HepG2 (cell line): ENCODE data around the gene SPACDR. TPM values are rescaled to one million over a fixed set of nuclear protein-coding genes. Genes with fewer than 3 reads are reported as not detected.

Source experiments
- BRCA1 ChIP-seq: sonication (generic); formaldehyde crosslinking; IDR thresholded peaks from 2 replicates; pipeline ENCODE4 v1.4.0; 2020; ENCODE audit warnings: missing genetic modification reagents
- EHMT2 ChIP-seq: fragments of 200-600 bp; sonication (generic); IDR thresholded peaks from 2 replicates; pipeline ENCODE4 v1.7.0; 2017; ENCODE audit warnings: antibody characterized with exemption, low read depth, low read length, borderline replicate concordance
- PAXIP1 ChIP-seq: sonication (generic); formaldehyde crosslinking; conservative IDR thresholded peaks from 2 replicates; pipeline ENCODE4 v1.4.0; 2020; ENCODE audit warnings: mild to moderate bottlenecking, missing genetic modification reagents, moderate library complexity
- POGK ChIP-seq: sonication (generic); formaldehyde crosslinking; conservative IDR thresholded peaks from 2 replicates; pipeline ENCODE4 v1.8.0; 2022; ENCODE audit warnings: mild to moderate bottlenecking, moderate library complexity, missing genetic modification reagents
- PTBP1 ChIP-seq: fragments of 200-400 bp; formaldehyde crosslinking; IDR thresholded peaks from 2 replicates; pipeline ENCODE4 v1.6.1; 2018; ENCODE audit warnings: low read length, low read depth; ENCODE audit not compliant: poor library complexity, severe bottlenecking
- THYN1 ChIP-seq: sonication (generic); formaldehyde crosslinking; IDR thresholded peaks from 2 replicates; pipeline ENCODE4 v1.8.1; 2023; ENCODE audit warnings: low read depth, mild to moderate bottlenecking, moderate library complexity, missing genetic modification reagents, borderline replicate concordance
- ZFP62 ChIP-seq: sonication (generic); formaldehyde crosslinking; IDR thresholded peaks from 2 replicates; pipeline ENCODE4 v1.4.0; 2020; ENCODE audit warnings: missing genetic modification reagents
- ZNF234 ChIP-seq: sonication (generic); formaldehyde crosslinking; conservative IDR thresholded peaks from 2 replicates; pipeline ENCODE4 v1.5.1; 2020; ENCODE audit warnings: mild to moderate bottlenecking, missing genetic modification reagents
- ZNF260 ChIP-seq: sonication (generic); formaldehyde crosslinking; IDR thresholded peaks from 2 replicates; pipeline ENCODE4 v1.4.0; 2020; ENCODE audit warnings: missing genetic modification reagents, low read depth, mild to moderate bottlenecking, borderline replicate concordance
- ZNF3 ChIP-seq: IDR thresholded peaks from 2 replicates; pipeline ENCODE4 v1.7.0; 2017; ENCODE audit warnings: inconsistent platforms
- polyA plus RNA-seq, 8 experiments: library from polyadenylated mRNA; depleted of rRNA in 3 of 8; stranded (reverse) in 7 of 8; unstranded in 1 of 8; fragments of >200 nt; fragmentation: Illumina TruSeq in 4 of 8; extraction: Trizol in 4 of 8; gene quantifications; 2 replicates each; pipeline versions ENCODE4 v1.2.1 to v1.2.3, GENCODE V29; 2011 to 2016; ENCODE audit warnings: low read depth in 4 of 8, missing spikeins in 1 of 8, mixed read lengths in 1 of 8; ENCODE audit not compliant: insufficient read depth in 1 of 8
- total RNA-seq, 5 experiments: library from RNA; depleted of rRNA; stranded (reverse); fragments of >200 nt; fragmentation: Illumina TruSeq; extraction: Trizol; gene quantifications; 2 replicates each; pipeline ENCODE4 v1.2.3, GENCODE V29; 2016; ENCODE audit warnings: low read depth in 1 of 5
- TF ChIP-seq, protein P1 (sequence below): sonication (generic); formaldehyde crosslinking; conservative IDR thresholded peaks from 2 replicates; pipeline ENCODE4 v1.4.0; 2020; ENCODE audit warnings: missing genetic modification reagents
- TF ChIP-seq, protein P2 (sequence below): IDR thresholded peaks from 2 replicates; pipeline ENCODE4 v1.6.1; 2016; ENCODE audit warnings: low read depth, control low read depth
- TF ChIP-seq, protein P3 (sequence below): IDR thresholded peaks from 2 replicates; pipeline ENCODE4 v1.6.1; 2018; ENCODE audit warnings: missing genetic modification reagents, mild to moderate bottlenecking, missing compliant biosample characterization

The SPACDR gene
- total and polyA plus RNA-seq, 2 of the 13 experiments (the other 11 are each of a cell fraction or from before 2014, with no cell fraction given) = 0.41 TPM; not detected in 1

GRCh38 chr7:100411101-100411500 is 53.0 kb downstream of the SPACDR start (continued):
- TF ChIP-seq POGK (CRISPR knock-in tag) = no peak
- TF ChIP-seq ZNF260 = no peak
- no peak for TF ChIP-seq ZNF3 (CRISPR knock-in tag)
- no peak for TF ChIP-seq EHMT2
- no peak for TF ChIP-seq PTBP1
- no peak for TF ChIP-seq THYN1 (CRISPR knock-in tag)
- TF ChIP-seq ZNF234 (CRISPR knock-in tag) = no peak
- TF ChIP-seq PAXIP1 (CRISPR knock-in tag) = no peak
- no peak for TF ChIP-seq BRCA1 (CRISPR knock-in tag)
- TF ChIP-seq, protein P1, sequence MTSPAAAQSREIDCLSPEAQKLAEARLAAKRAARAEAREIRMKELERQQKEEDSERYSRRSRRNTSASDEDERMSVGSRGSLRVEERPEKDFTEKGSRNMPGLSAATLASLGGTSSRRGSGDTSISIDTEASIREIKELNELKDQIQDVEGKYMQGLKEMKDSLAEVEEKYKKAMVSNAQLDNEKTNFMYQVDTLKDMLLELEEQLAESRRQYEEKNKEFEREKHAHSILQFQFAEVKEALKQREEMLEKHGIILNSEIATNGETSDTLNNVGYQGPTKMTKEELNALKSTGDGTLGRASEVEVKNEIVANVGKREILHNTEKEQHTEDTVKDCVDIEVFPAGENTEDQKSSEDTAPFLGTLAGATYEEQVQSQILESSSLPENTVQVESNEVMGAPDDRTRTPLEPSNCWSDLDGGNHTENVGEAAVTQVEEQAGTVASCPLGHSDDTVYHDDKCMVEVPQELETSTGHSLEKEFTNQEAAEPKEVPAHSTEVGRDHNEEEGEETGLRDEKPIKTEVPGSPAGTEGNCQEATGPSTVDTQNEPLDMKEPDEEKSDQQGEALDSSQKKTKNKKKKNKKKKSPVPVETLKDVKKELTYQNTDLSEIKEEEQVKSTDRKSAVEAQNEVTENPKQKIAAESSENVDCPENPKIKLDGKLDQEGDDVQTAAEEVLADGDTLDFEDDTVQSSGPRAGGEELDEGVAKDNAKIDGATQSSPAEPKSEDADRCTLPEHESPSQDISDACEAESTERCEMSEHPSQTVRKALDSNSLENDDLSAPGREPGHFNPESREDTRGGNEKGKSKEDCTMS (CRISPR knock-in tag) = no peak
- TF ChIP-seq, protein P2, sequence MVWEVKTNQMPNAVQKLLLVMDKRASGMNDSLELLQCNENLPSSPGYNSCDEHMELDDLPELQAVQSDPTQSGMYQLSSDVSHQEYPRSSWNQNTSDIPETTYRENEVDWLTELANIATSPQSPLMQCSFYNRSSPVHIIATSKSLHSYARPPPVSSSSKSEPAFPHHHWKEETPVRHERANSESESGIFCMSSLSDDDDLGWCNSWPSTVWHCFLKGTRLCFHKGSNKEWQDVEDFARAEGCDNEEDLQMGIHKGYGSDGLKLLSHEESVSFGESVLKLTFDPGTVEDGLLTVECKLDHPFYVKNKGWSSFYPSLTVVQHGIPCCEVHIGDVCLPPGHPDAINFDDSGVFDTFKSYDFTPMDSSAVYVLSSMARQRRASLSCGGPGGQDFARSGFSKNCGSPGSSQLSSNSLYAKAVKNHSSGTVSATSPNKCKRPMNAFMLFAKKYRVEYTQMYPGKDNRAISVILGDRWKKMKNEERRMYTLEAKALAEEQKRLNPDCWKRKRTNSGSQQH (CRISPR knock-in tag) = no peak
- TF ChIP-seq ZFP62 = no peak
- TF ChIP-seq, protein P3, sequence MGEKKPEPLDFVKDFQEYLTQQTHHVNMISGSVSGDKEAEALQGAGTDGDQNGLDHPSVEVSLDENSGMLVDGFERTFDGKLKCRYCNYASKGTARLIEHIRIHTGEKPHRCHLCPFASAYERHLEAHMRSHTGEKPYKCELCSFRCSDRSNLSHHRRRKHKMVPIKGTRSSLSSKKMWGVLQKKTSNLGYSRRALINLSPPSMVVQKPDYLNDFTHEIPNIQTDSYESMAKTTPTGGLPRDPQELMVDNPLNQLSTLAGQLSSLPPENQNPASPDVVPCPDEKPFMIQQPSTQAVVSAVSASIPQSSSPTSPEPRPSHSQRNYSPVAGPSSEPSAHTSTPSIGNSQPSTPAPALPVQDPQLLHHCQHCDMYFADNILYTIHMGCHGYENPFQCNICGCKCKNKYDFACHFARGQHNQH (CRISPR knock-in tag) = no peak
